Liver (tissue), 9 donors: ENCODE data around the gene TMEM129. TPM values are rescaled to one million over a fixed set of nuclear protein-coding genes. Genes with fewer than 3 reads are reported as not detected.

Experiments used
- DNase-seq: peaks from one replicate; pipeline ENCODE4 v3.0.0-alpha.2; 2017; ENCODE audit warnings: low spot score
- H3K27ac ChIP-seq, 2 donors: one replicate each; pipeline ENCODE4 v1.7.0; 2013; ENCODE audit warnings: inconsistent platforms in 2 of 2, low read length in 2 of 2, control low read depth in 1 of 2, low read depth in 1 of 2, mild to moderate bottlenecking in 1 of 2
- H3K27me3 ChIP-seq, 4 donors: one replicate each; pipeline versions ENCODE4 v1.6.1 to v1.7.0; 2013; ENCODE audit warnings: low read length in 3 of 4, inconsistent platforms in 1 of 4, mild to moderate bottlenecking in 1 of 4, moderate library complexity in 1 of 4; ENCODE audit not compliant: control insufficient read depth in 4 of 4, insufficient read depth in 4 of 4
- H3K36me3 ChIP-seq, 4 donors: one replicate each; pipeline versions ENCODE4 v1.6.1 to v1.7.0; 2013; ENCODE audit warnings: low read length in 3 of 4, mild to moderate bottlenecking in 3 of 4, low read depth in 1 of 4, moderate library complexity in 1 of 4; ENCODE audit not compliant: control insufficient read depth in 4 of 4, insufficient read depth in 3 of 4
- H3K4me1 ChIP-seq, 4 donors: one replicate each; pipeline versions ENCODE4 v1.6.1 to v1.7.0; 2013; ENCODE audit warnings: low read length in 3 of 4, mild to moderate bottlenecking in 3 of 4, moderate library complexity in 1 of 4; ENCODE audit not compliant: control insufficient read depth in 4 of 4, insufficient read depth in 4 of 4
- H3K4me3 ChIP-seq, 3 donors: one replicate each; pipeline versions ENCODE4 v1.6.1 to v1.7.0; 2013; ENCODE audit warnings: low read length in 3 of 3, control low read depth in 1 of 3, low read depth in 1 of 3, mild to moderate bottlenecking in 1 of 3
- H3K9ac ChIP-seq, 2 donors: one replicate each; pipeline ENCODE4 v1.7.0; 2013; ENCODE audit warnings: low read length in 2 of 2, mild to moderate bottlenecking in 2 of 2, moderate library complexity in 2 of 2, control low read depth in 1 of 2, low read depth in 1 of 2
- H3K9me3 ChIP-seq, 4 donors: one replicate each; pipeline versions ENCODE4 v1.6.1 to v1.7.0; 2013; ENCODE audit warnings: low read length in 3 of 4; ENCODE audit not compliant: control insufficient read depth in 4 of 4
- EGR1 ChIP-seq, 2 donors: IDR thresholded peaks; 2 replicates each; pipeline ENCODE4 v1.6.1; 2016 to 2018; ENCODE audit warnings: antibody characterized with exemption in 2 of 2, low read depth in 2 of 2
- FOXA1 ChIP-seq: IDR thresholded peaks from 2 replicates; pipeline ENCODE4 v1.6.1; 2016; ENCODE audit warnings: antibody characterized with exemption
- FOXA2 ChIP-seq: IDR thresholded peaks from 2 replicates; pipeline ENCODE4 v1.6.1; 2016; ENCODE audit warnings: antibody characterized with exemption
- GABPA ChIP-seq, 2 donors: IDR thresholded peaks in 1 of 2; conservative IDR thresholded peaks in 1 of 2; 2 replicates each; pipeline ENCODE4 v1.6.1; 2016; ENCODE audit warnings: antibody characterized with exemption in 2 of 2, mild to moderate bottlenecking in 1 of 2, moderate library complexity in 1 of 2
- HNF4A ChIP-seq, 2 donors: conservative IDR thresholded peaks; 2 replicates each; pipeline ENCODE4 v1.6.1; 2016; ENCODE audit warnings: antibody characterized with exemption in 2 of 2, mild to moderate bottlenecking in 2 of 2
- HNF4G ChIP-seq: IDR thresholded peaks from 2 replicates; pipeline ENCODE4 v1.6.1; 2016; ENCODE audit warnings: antibody characterized with exemption
- JUND ChIP-seq, 2 donors: IDR thresholded peaks; 2 replicates each; pipeline ENCODE4 v1.6.1; 2016; ENCODE audit warnings: antibody characterized with exemption in 2 of 2
- NR2F2 ChIP-seq: IDR thresholded peaks from 2 replicates; pipeline ENCODE4 v1.6.1; 2016; ENCODE audit warnings: antibody characterized with exemption
- RAD21 ChIP-seq, 2 donors: IDR thresholded peaks; 2 replicates each; pipeline ENCODE4 v1.6.1; 2016; ENCODE audit warnings: antibody characterized with exemption in 2 of 2, mild to moderate bottlenecking in 2 of 2
- RXRA ChIP-seq, 2 donors: IDR thresholded peaks; 2 replicates each; pipeline ENCODE4 v1.6.1; 2017 to 2018; ENCODE audit warnings: antibody characterized with exemption in 2 of 2, mild to moderate bottlenecking in 1 of 2
- TAF1 ChIP-seq: conservative IDR thresholded peaks from 2 replicates; pipeline ENCODE4 v1.6.1; 2016; ENCODE audit warnings: antibody characterized with exemption, mild to moderate bottlenecking
- YY1 ChIP-seq: IDR thresholded peaks from 2 replicates; pipeline ENCODE4 v1.6.1; 2016; ENCODE audit warnings: antibody characterized with exemption, mild to moderate bottlenecking
- WGBS: extraction: QIAGEN DNeasy Blood & Tissue Kit; methylation state at CpG from one replicate; pipeline ENCODE4 v1.1.7; 2013; 5-methylcytosine and 5-hydroxymethylcytosine counted together
- polyA plus RNA-seq, 2 donors: library from polyadenylated mRNA; stranded (reverse) in 1 of 2; unstranded in 1 of 2; fragments of 200-250 nt in 1 of 2; fragments of >200 nt in 1 of 2; fragmentation: Nextera tagmentation in 1 of 2; extraction: Ambion mirVana in 1 of 2; gene quantifications; one replicate each; pipeline versions ENCODE4 v1.2.1 to v1.2.3, GENCODE V29; 2013 to 2015
- total RNA-seq, 2 donors: library from RNA; depleted of rRNA; stranded (reverse); fragments of >200 nt; gene quantifications; one replicate each; pipeline ENCODE4 v1.2.3, GENCODE V29; 2014
- TF ChIP-seq, protein P1 (sequence below): IDR thresholded peaks from 2 replicates; pipeline ENCODE4 v1.6.1; 2016; ENCODE audit warnings: antibody characterized with exemption
- TF ChIP-seq, protein P2 (sequence below): fragments of 150-350 bp; IDR thresholded peaks from 2 replicates; pipeline ENCODE4 v1.5.1; 2017; ENCODE audit warnings: improper control_type of control experiment, low read depth, low read length; ENCODE audit not compliant: missing input control
- TF ChIP-seq, protein P3 (sequence below): IDR thresholded peaks from 2 replicates; pipeline ENCODE4 v1.6.1; 2016; ENCODE audit warnings: antibody characterized with exemption
- TF ChIP-seq, protein P4 (sequence below): IDR thresholded peaks from 2 replicates; pipeline ENCODE4 v1.6.1; 2016; ENCODE audit warnings: antibody characterized with exemption
- donor health status: healthy.
- donor health status: healthy.
- donor health status: healthy.
- donor health status: healthy.
- donor health status: healthy.

Gene TMEM129
- total and polyA plus RNA-seq, 4 donors = 12.2 to 37.0 (median 21.8) TPM

DNA sequence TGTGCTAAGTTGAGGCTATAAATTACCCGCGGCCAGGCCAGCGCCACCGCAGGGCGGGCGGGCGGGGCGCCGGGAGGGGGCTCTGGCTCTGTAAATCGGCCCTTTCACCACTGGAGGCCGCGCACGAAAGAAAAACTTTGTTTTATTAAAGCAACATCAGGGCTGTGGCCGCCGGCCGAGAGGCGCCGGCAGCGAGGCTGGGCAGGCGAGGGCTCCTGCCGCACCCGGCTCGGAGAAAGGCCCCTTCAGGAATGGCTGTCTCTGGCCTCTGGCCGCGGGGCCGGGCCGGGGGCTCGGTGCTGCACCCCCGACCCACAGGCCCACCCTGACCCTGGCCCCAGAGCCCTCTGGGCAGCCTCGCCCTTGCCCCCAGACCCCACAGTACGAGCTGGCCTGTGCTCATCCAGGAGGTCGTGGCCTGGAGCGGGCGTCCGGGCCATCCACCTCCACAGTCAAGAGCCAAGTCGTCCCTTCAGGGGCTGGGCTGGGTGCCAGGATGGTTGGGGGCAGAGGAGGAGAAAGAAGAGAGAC is 42.5 kb upstream of the TMEM129 start (continued):
- TF ChIP-seq, protein P1, sequence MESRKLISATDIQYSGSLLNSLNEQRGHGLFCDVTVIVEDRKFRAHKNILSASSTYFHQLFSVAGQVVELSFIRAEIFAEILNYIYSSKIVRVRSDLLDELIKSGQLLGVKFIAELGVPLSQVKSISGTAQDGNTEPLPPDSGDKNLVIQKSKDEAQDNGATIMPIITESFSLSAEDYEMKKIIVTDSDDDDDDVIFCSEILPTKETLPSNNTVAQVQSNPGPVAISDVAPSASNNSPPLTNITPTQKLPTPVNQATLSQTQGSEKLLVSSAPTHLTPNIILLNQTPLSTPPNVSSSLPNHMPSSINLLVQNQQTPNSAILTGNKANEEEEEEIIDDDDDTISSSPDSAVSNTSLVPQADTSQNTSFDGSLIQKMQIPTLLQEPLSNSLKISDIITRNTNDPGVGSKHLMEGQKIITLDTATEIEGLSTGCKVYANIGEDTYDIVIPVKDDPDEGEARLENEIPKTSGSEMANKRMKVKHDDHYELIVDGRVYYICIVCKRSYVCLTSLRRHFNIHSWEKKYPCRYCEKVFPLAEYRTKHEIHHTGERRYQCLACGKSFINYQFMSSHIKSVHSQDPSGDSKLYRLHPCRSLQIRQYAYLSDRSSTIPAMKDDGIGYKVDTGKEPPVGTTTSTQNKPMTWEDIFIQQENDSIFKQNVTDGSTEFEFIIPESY = no peak
- TF ChIP-seq RXRA (IDR thresholded peaks at IDR 0.05) (no peak), NR2F2 (no peak)

DNA sequence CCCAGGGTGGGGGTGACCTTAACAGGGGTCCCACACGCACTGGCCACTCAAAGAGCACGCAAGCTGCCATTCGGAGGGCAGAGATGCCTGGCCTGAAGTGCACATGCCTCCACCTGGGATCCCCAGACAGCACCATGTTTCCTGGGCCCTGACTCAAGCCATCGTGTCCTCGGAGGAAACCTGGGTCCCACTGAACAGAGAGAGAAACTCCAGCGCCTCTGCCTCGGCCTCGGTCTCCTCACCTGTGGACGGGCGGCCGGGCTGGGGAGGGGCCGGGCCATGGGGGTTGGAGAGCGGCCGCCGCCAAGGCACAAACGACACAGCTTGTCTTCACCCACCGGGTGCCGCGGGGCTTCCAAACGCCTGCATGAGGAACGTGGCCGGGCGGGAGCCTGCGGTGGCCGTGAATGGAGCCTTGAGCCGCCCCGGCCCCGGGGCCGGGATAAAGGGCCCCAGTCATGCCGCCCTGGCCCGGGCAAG is 42.0 kb upstream of the TMEM129 start:
- H3K27me3 ChIP-seq = no peaks in the 10 kb centered on the region
- peaks cover 0 to 5% (median 3%) of the 10 kb centered on the region in 4 donors for H3K4me1 ChIP-seq
- no peak overlapping the region for H3K9ac ChIP-seq
- DNase-seq = no peak
- WGBS = 41% methylated on average over 31 of the region's 31 CpGs
- H3K36me3 ChIP-seq = no peaks in the 10 kb centered on the region
- TF ChIP-seq EGR1 (IDR thresholded peaks at IDR 0.05; ENCODE audit: low read depth in 2 of 2) = no peak
- TF ChIP-seq TAF1 = no peak
- TF ChIP-seq, protein P2, sequence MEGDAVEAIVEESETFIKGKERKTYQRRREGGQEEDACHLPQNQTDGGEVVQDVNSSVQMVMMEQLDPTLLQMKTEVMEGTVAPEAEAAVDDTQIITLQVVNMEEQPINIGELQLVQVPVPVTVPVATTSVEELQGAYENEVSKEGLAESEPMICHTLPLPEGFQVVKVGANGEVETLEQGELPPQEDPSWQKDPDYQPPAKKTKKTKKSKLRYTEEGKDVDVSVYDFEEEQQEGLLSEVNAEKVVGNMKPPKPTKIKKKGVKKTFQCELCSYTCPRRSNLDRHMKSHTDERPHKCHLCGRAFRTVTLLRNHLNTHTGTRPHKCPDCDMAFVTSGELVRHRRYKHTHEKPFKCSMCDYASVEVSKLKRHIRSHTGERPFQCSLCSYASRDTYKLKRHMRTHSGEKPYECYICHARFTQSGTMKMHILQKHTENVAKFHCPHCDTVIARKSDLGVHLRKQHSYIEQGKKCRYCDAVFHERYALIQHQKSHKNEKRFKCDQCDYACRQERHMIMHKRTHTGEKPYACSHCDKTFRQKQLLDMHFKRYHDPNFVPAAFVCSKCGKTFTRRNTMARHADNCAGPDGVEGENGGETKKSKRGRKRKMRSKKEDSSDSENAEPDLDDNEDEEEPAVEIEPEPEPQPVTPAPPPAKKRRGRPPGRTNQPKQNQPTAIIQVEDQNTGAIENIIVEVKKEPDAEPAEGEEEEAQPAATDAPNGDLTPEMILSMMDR = no peak
- TF ChIP-seq, protein P1 = no peak
- TF ChIP-seq RXRA (IDR thresholded peaks at IDR 0.05) = no peak
- no peak for TF ChIP-seq NR2F2
- no peak for TF ChIP-seq YY1
- TF ChIP-seq FOXA1 = no peak
- TF ChIP-seq HNF4A (conservative IDR thresholded peaks at IDR 0.05) = no peak
- no peak for TF ChIP-seq HNF4G
- no peak for TF ChIP-seq RAD21 (IDR thresholded peaks at IDR 0.05)
- TF ChIP-seq JUND (IDR thresholded peaks at IDR 0.05) = no peak
- TF ChIP-seq, protein P3, sequence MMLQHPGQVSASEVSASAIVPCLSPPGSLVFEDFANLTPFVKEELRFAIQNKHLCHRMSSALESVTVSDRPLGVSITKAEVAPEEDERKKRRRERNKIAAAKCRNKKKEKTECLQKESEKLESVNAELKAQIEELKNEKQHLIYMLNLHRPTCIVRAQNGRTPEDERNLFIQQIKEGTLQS = no peak
- TF ChIP-seq GABPA (IDR thresholded peaks at IDR 0.05 in 1 of 2, conservative IDR thresholded peaks at IDR 0.05 in 1 of 2) = no peak
- TF ChIP-seq, protein P4, sequence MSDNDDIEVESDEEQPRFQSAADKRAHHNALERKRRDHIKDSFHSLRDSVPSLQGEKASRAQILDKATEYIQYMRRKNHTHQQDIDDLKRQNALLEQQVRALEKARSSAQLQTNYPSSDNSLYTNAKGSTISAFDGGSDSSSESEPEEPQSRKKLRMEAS = no peak
- TF ChIP-seq FOXA2 = no peak
- H3K27ac ChIP-seq = no peak overlapping the region
- peak overlapping the region in 1 of 3 donors; percentile 19 for H3K4me3 ChIP-seq
- H3K9me3 ChIP-seq = no peaks in the 10 kb centered on the region
